B cell (primary cell): Measurements from ENCODE around the gene HAS3.

ENCODE experiments used
- CTCF ChIP-seq: fragments of 200-600 bp; IDR thresholded peaks from one replicate; pipeline ENCODE4 v1.8.0; 2022; ENCODE audit warnings: antibody characterized with exemption, mild to moderate bottlenecking
- EZH2 ChIP-seq: IDR thresholded peaks from 2 replicates; pipeline ENCODE4 v1.6.1; 2012; ENCODE audit warnings: borderline replicate concordance, low read depth, mild to moderate bottlenecking, moderate library complexity, low read length; ENCODE audit not compliant: insufficient read depth, poor library complexity, severe bottlenecking

GRCh38 chr16:69057400-69058378 is 47.8 kb upstream of the HAS3 start:
- TF ChIP-seq CTCF, result no peak
- no peak for TF ChIP-seq EZH2
